HEK293 (cell line): ENCODE results near the gene ROR2.

Experiments
- GLI4 ChIP-seq: fragments of 450-650 bp; formaldehyde crosslinking; IDR thresholded peaks from 2 replicates; pipeline ENCODE4 v1.5.1; 2016; ENCODE audit warnings: missing biosample characterization, missing genetic modification characterization
- GLIS2 ChIP-seq: fragments of 450-650 bp; formaldehyde crosslinking; IDR thresholded peaks from 2 replicates; pipeline ENCODE4 v1.5.1; 2016; ENCODE audit warnings: missing biosample characterization, missing genetic modification characterization
- SP2 ChIP-seq: fragments of 450-650 bp; formaldehyde crosslinking; IDR thresholded peaks from 2 replicates; pipeline ENCODE4 v1.5.1; 2016; ENCODE audit warnings: missing biosample characterization, missing genetic modification characterization
- ZNF138 ChIP-seq: fragments of 450-650 bp; formaldehyde crosslinking; IDR thresholded peaks from 2 replicates; pipeline ENCODE4 v1.5.1; 2016; ENCODE audit warnings: missing biosample characterization, missing genetic modification characterization, borderline replicate concordance
- ZNF433 ChIP-seq: fragments of 450-650 bp; formaldehyde crosslinking; IDR thresholded peaks from 2 replicates; pipeline ENCODE4 v1.5.1; 2016; ENCODE audit warnings: missing biosample characterization, missing genetic modification characterization, low read depth
- ZNF792 ChIP-seq: fragments of 450-650 bp; formaldehyde crosslinking; IDR thresholded peaks from 2 replicates; pipeline ENCODE4 v1.5.1; 2016; ENCODE audit warnings: missing biosample characterization, missing genetic modification characterization
- TF ChIP-seq, protein P1 (sequence below): sonication (generic); formaldehyde crosslinking; IDR thresholded peaks from 2 replicates; pipeline ENCODE4 v1.8.1; 2022; ENCODE audit warnings: mild to moderate bottlenecking, moderate library complexity, missing genetic modification reagents
- TF ChIP-seq, protein P2 (sequence below): fragments of 450-650 bp; formaldehyde crosslinking; IDR thresholded peaks from 2 replicates; pipeline ENCODE4 v1.5.1; 2016; ENCODE audit warnings: missing biosample characterization, missing genetic modification characterization
- TF ChIP-seq, protein P3 (sequence below): fragments of 450-650 bp; formaldehyde crosslinking; IDR thresholded peaks from 2 replicates; pipeline ENCODE4 v1.5.1; 2016; ENCODE audit warnings: missing biosample characterization, missing genetic modification characterization

DNA sequence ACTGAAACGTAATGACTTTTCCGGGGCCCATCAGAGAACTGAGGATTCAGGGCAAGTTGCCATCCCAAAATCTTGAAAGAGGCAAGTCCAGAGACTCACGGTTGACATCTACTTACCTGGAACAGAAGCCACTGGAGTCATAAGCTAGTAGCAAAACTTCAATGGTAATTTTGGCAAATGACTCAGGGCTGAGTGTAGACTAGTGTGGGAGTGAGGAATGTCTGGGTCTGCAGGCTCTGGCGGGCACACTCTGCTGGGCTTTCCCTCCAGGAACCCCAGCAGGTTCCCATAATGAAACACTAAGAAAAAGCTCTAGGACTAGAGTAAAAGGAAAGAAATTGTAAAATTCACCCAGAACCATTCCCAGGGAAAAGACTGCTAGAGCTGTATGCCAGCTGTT is 403.5 kb downstream of the ROR2 start:
- TF ChIP-seq SP2 (no peak), GLI4 (tag by site-specific recombination) (no peak), ZNF433 (no peak), ZNF792 (no peak), GLIS2 (no peak), ZNF138 (tag by site-specific recombination) (no peak)
- TF ChIP-seq, protein P1, sequence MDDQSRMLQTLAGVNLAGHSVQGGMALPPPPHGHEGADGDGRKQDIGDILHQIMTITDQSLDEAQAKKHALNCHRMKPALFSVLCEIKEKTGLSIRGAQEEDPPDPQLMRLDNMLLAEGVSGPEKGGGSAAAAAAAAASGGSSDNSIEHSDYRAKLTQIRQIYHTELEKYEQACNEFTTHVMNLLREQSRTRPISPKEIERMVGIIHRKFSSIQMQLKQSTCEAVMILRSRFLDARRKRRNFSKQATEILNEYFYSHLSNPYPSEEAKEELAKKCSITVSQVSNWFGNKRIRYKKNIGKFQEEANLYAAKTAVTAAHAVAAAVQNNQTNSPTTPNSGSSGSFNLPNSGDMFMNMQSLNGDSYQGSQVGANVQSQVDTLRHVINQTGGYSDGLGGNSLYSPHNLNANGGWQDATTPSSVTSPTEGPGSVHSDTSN (CRISPR knock-in tag) = no peak
- TF ChIP-seq, protein P2, sequence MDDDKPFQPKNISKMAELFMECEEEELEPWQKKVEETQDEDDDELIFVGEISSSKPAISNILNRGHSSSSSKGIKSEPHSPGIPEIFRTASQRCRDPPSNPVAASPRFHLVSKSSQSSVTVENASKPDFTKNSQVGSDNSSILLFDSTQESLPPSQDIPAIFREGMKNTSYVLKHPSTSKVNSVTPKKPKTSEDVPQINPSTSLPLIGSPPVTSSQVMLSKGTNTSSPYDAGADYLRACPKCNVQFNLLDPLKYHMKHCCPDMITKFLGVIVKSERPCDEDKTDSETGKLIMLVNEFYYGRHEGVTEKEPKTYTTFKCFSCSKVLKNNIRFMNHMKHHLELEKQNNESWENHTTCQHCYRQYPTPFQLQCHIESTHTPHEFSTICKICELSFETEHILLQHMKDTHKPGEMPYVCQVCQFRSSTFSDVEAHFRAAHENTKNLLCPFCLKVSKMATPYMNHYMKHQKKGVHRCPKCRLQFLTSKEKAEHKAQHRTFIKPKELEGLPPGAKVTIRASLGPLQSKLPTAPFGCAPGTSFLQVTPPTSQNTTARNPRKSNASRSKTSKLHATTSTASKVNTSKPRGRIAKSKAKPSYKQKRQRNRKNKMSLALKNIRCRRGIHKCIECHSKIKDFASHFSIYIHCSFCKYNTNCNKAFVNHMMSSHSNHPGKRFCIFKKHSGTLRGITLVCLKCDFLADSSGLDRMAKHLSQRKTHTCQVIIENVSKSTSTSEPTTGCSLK (tag by site-specific recombination) = no peak
- TF ChIP-seq, protein P3, sequence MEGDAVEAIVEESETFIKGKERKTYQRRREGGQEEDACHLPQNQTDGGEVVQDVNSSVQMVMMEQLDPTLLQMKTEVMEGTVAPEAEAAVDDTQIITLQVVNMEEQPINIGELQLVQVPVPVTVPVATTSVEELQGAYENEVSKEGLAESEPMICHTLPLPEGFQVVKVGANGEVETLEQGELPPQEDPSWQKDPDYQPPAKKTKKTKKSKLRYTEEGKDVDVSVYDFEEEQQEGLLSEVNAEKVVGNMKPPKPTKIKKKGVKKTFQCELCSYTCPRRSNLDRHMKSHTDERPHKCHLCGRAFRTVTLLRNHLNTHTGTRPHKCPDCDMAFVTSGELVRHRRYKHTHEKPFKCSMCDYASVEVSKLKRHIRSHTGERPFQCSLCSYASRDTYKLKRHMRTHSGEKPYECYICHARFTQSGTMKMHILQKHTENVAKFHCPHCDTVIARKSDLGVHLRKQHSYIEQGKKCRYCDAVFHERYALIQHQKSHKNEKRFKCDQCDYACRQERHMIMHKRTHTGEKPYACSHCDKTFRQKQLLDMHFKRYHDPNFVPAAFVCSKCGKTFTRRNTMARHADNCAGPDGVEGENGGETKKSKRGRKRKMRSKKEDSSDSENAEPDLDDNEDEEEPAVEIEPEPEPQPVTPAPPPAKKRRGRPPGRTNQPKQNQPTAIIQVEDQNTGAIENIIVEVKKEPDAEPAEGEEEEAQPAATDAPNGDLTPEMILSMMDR (tag by site-specific recombination) = no peak
